Measurements from ENCODE around the gene PEAK3.
"Not testable (repeated sequence)": the region's sequence is repeated elsewhere in the genome, so short reads cannot be mapped to it uniquely, and the experiment has no call there.

PEAK3 gene

DNA sequence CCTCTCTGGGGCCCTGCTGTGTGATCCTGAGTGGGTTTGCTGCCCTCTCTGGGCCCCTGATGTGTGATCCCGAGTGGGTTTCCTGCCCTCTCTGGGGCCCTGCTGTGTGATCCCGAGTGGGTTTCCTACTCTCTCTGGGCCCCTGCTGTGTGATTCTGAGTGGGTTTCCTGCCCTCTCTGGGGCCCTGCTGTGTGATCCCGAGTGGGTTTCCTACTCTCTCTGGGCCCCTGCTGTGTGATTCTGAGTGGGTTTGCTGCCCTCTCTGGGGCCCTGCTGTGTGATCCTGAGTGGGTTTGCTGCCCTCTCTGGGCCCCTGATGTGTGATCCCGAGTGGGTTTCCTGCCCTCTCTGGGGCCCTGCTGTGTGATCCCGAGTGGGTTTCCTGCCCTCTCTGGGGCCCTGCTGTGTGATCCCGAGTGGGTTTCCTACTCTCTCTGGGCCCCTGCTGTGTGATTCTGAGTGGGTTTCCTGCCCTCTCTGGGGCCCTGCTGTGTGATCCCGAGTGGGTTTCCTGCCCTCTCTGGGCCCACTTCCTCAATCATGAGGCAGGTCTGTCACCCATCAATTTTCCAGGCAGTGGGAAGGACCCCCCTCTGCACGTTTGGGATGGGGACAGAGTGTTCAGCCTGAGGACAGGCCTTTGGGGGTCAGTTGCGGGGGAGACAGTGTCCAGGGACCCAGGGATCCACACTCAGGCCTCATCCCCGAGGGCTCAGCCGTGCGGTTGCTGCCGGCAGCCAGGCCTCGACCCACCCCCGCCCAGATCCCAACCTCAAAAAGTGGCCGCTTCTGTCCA is 512 bp downstream of the PEAK3 start:
- not testable (repeated sequence) for H3K27me3 ChIP-seq (ENCODE audit: control insufficient read depth, insufficient read depth, low read length); H3K4me1 ChIP-seq (ENCODE audit: control insufficient read depth, insufficient read depth, low read length); H3K36me3 ChIP-seq (ENCODE audit: control insufficient read depth, insufficient read depth, low read length); H3K9me3 ChIP-seq (ENCODE audit: control insufficient read depth, insufficient read depth, low read length); H3K9ac ChIP-seq (ENCODE audit: low read depth, low read length)
- peak overlapping the region; percentile 48 for H3K4me3 ChIP-seq (ENCODE audit: low read depth, low read length)

DNA sequence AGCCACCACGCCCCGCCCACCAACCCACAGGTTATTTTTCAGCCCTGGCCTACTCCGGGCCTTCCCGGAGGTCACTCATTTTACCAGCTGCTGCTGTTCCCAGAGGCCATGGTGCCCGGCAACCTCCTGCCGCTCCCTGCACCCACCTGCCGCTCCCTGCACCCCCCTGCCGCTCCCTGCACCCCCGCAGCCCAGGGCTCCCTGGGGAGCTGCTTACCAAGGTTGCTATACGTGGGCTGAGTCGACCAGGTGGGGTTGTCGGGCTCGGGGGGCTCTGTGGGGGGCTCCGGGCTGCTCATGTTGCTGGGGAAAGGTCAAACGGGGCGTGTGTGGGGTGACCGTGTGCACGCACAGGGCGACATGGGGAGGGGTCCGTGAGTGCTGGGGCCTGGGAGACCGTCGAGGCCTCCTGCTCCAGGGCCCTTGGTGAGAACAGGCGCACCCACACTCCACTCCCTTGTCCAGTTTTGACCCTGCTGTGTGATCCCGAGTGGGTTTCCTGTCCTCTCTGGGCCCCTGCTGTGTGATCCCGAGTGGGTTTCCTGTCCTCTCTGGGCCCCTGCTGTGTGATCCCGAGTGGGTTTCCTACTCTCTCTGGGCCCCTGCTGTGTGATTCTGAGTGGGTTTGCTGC is 1.2 kb downstream of the PEAK3 start:
- Histone ChIP-seq H3K36me3 (ENCODE audit: control insufficient read depth, insufficient read depth, low read length) (no peaks in the 10 kb centered on the region), H3K4me1 (ENCODE audit: control insufficient read depth, insufficient read depth, low read length) (no peaks in the 10 kb centered on the region), H3K27me3 (ENCODE audit: control insufficient read depth, insufficient read depth, low read length) (peaks cover 8% of the 10 kb centered on the region), H3K9ac (ENCODE audit: low read depth, low read length) (no peak overlapping the region), H3K4me3 (ENCODE audit: low read depth, low read length) (no peak overlapping the region), H3K9me3 (ENCODE audit: control insufficient read depth, insufficient read depth, low read length) (no peaks in the 10 kb centered on the region)

DNA sequence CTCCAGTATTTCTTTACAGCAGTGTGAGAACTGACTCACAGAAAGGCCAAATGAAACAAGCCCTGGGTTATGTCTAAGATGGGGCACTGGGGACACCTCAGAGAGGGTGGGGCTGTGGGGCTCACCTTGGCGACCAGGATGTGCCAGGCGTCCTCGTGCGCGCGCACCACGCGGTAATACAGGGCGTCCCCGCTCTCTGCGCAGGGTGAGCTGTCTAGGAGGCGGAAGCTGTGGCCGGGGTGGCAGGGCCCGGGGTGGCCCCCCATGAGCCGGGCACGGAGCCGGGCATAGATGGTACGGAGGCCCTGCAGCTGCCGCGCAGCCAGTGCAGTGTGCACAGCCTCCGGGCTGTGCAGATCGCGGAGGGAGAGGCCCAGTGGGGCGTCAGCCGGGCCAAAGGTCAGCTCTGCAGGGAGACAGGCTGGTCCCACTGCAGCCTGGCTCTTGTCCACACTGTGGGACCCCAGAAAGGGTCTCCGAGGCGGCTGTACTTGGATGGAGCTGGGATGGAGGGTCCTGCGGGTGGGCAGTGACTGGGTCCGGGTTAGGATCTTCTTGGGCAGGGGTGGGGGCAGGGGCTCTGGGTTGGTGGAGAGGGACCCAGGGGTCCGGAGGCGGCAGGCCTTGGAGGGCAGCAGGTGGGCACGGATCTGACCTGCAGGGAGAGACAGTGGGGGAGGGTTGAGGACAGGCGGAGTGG is 3.4 kb downstream of the PEAK3 start:
- Histone ChIP-seq H3K9me3 (ENCODE audit: control insufficient read depth, insufficient read depth, low read length) (no peaks in the 10 kb centered on the region), H3K27me3 (ENCODE audit: control insufficient read depth, insufficient read depth, low read length) (peaks cover 8% of the 10 kb centered on the region), H3K4me1 (ENCODE audit: control insufficient read depth, insufficient read depth, low read length) (no peaks in the 10 kb centered on the region)

DNA sequence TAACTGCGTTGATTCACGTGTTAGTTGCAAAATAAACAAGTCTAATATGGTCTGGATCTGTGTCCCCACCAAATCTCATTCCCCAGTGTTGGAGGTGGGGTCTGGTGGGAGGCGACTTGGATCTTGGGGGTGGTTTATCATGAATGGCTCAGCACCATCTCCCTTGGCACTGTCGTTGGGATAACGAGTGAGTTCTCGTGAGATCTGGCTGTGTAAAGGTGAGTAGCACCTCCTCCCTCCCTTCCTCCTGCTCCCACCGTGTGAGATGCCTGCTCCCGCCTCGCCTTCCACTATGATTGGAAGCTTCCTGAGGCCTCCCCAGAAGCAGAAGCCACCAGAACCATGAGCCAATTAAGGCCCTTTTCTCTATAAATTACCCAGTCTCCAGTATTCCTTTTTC is 4.8 kb downstream of the PEAK3 start:
- H3K27me3 ChIP-seq (ENCODE audit: control insufficient read depth, insufficient read depth, low read length), result no peaks in the 10 kb centered on the region
- no peak overlapping the region for H3K4me3 ChIP-seq (ENCODE audit: low read depth, low read length)
- H3K36me3 ChIP-seq (ENCODE audit: control insufficient read depth, insufficient read depth, low read length), result peaks cover 6% of the 10 kb centered on the region
- no peaks in the 10 kb centered on the region for H3K4me1 ChIP-seq (ENCODE audit: control insufficient read depth, insufficient read depth, low read length)
- no peak overlapping the region for H3K9ac ChIP-seq (ENCODE audit: low read depth, low read length)
- H3K9me3 ChIP-seq (ENCODE audit: control insufficient read depth, insufficient read depth, low read length), result no peaks in the 10 kb centered on the region

More for the DNA sequence above, 3.4 kb downstream of the PEAK3 start:
- no peaks in the 10 kb centered on the region for H3K36me3 ChIP-seq (ENCODE audit: control insufficient read depth, insufficient read depth, low read length)
- H3K9ac ChIP-seq (ENCODE audit: low read depth, low read length), result no peak overlapping the region
- H3K4me3 ChIP-seq (ENCODE audit: low read depth, low read length), result no peak overlapping the region

DNA sequence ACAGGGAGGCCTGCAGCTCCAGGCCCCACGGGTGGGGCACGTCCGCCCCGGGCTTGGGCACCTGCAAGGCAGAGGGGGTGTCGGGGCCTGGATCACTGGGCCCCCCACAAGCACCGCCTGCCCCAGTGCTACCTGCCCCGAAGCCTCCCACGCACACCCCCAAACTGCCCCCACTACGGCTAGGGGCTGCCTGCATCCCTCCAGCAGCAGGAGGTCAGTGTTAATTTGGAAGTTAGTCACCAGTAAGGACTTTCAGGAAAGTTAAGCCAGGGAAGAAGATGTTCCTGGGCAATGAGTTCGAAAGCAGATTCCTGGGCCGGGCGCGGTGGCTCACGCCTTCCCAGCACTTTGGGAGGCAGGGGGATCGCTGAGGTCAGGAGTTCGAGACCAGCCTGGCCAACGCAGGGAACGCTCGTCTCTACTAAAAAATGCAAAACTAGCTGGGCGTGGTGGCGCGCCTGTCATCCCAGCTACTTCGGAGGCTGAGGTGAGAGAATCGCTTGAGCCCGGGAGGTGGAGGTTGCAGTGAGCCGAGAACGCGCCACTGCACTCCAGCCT is 5.5 kb downstream of the PEAK3 start:
- no peak overlapping the region for H3K9ac ChIP-seq (ENCODE audit: low read depth, low read length)
- H3K27me3 ChIP-seq (ENCODE audit: control insufficient read depth, insufficient read depth, low read length), result no peaks in the 10 kb centered on the region
- no peak overlapping the region for H3K4me3 ChIP-seq (ENCODE audit: low read depth, low read length)
- peaks cover 2% of the 10 kb centered on the region for H3K4me1 ChIP-seq (ENCODE audit: control insufficient read depth, insufficient read depth, low read length)
- H3K9me3 ChIP-seq (ENCODE audit: control insufficient read depth, insufficient read depth, low read length), result no peaks in the 10 kb centered on the region
- peaks cover 11% of the 10 kb centered on the region for H3K36me3 ChIP-seq (ENCODE audit: control insufficient read depth, insufficient read depth, low read length)

DNA sequence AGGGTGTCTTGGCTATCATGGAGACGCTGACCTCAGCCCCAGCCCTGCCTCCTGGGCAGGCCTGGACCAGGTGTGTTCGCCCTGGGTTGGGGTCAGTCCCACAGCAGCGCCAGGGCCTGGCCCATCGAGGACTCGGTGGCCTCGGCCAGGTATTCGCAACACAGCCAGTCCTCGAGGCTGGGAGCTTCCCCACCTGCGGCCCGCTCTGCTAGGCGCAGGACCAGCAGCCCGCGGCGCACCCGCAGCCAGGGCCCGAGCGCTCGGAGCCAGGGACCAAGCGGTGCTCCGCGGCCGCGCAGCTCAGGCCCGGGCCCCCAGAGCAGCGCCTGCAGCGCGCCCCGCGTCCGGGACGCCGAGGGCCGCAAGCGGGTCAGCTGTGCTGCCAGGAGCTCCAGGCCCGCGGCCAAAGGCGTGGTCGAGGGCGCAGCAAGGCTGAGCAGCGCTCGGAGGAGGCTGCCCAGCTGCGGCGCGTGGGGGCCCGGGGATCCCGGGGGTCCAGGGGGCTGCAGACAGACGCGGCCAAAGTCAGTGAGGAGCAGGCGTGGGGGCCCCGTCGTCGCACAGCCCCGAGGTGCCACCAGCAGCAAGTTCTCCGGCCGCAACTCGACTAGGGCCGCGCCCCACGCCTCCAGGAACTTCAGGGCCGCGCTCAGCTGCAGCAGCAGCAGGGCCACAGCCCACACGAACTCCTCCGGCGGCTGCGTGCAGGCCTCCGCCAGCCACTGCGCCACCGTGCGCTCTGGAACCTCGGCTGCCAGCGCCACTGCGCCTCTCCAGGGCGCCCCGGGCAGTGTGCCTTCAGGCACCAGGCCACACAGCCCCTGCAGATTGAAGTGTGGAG is 6.2 kb downstream of the PEAK3 start:
- no peaks in the 10 kb centered on the region for H3K9me3 ChIP-seq (ENCODE audit: control insufficient read depth, insufficient read depth, low read length)
- H3K4me3 ChIP-seq (ENCODE audit: low read depth, low read length), result no peak overlapping the region
- no peak overlapping the region for H3K9ac ChIP-seq (ENCODE audit: low read depth, low read length)
- peaks cover 12% of the 10 kb centered on the region for H3K36me3 ChIP-seq (ENCODE audit: control insufficient read depth, insufficient read depth, low read length)
- peaks cover 2% of the 10 kb centered on the region for H3K4me1 ChIP-seq (ENCODE audit: control insufficient read depth, insufficient read depth, low read length)
- H3K27me3 ChIP-seq (ENCODE audit: control insufficient read depth, insufficient read depth, low read length), result no peaks in the 10 kb centered on the region

DNA sequence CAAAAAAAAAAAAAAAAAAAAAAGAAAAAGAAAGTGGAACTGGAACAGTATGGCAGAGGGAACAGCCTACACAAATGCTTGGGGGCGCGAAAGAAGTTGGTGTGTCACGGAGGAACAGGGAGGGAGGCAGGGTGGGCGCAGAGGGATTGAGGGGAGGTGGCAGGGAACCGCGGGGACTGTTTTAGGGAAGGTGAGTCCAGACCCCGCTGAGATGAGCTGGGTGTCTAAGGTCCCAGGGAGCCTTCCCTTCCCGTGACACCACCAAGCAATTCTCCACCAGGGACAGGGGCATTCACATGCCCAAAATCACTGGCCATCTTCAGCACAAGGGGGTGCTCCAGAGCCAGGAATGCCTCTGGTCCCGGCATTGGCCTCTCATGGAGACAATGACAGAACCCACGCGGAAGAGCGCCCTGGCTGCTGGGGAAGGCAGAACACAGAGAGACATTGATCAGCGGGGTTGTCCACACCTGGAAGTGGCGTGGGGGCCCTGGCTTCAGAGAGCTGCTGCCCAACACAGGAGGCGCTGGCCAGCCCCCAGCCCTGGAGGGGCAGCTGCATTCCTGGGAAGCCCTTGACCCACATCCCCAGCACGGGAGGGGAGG is 6.9 kb downstream of the PEAK3 start:
- H3K27me3 ChIP-seq (ENCODE audit: control insufficient read depth, insufficient read depth, low read length), result no peaks in the 10 kb centered on the region
- peaks cover 2% of the 10 kb centered on the region for H3K4me1 ChIP-seq (ENCODE audit: control insufficient read depth, insufficient read depth, low read length)
- peaks cover 14% of the 10 kb centered on the region for H3K36me3 ChIP-seq (ENCODE audit: control insufficient read depth, insufficient read depth, low read length)
- no peak overlapping the region for H3K9ac ChIP-seq (ENCODE audit: low read depth, low read length)
- H3K9me3 ChIP-seq (ENCODE audit: control insufficient read depth, insufficient read depth, low read length), result no peaks in the 10 kb centered on the region
- H3K4me3 ChIP-seq (ENCODE audit: low read depth, low read length), result no peak overlapping the region

DNA sequence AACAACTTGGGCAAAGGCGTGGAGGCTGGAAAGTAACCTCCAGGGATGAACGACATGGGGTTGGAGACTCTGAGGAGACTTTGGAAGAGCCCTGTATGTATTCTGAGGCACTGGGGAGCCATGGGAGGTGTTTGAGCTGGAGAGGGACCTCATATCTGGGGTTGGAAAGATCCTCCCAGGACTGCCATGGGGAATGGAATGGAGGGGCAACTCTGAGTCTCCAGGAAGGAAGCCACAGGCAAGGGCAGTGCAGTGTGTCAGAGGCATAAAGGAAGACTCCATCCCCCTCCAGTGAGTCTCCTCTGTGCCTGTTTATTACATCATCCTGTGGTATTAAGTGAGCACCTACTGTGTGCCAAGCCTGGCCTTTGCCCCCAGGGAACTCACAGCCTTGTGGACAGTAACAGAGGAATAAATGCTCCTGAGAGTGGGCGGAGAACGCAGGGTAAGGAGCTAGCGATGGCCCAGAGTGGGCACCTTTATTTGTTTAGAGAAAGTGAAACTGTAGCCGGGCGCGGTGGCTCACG is 7.7 kb downstream of the PEAK3 start:
- H3K9ac ChIP-seq (ENCODE audit: low read depth, low read length), result no peak overlapping the region
- peak overlapping the region; percentile 11 for H3K4me3 ChIP-seq (ENCODE audit: low read depth, low read length)
- peaks cover 17% of the 10 kb centered on the region for H3K36me3 ChIP-seq (ENCODE audit: control insufficient read depth, insufficient read depth, low read length)
- peaks cover 2% of the 10 kb centered on the region for H3K4me1 ChIP-seq (ENCODE audit: control insufficient read depth, insufficient read depth, low read length)
- no peaks in the 10 kb centered on the region for H3K27me3 ChIP-seq (ENCODE audit: control insufficient read depth, insufficient read depth, low read length)
- H3K9me3 ChIP-seq (ENCODE audit: control insufficient read depth, insufficient read depth, low read length), result no peaks in the 10 kb centered on the region

DNA sequence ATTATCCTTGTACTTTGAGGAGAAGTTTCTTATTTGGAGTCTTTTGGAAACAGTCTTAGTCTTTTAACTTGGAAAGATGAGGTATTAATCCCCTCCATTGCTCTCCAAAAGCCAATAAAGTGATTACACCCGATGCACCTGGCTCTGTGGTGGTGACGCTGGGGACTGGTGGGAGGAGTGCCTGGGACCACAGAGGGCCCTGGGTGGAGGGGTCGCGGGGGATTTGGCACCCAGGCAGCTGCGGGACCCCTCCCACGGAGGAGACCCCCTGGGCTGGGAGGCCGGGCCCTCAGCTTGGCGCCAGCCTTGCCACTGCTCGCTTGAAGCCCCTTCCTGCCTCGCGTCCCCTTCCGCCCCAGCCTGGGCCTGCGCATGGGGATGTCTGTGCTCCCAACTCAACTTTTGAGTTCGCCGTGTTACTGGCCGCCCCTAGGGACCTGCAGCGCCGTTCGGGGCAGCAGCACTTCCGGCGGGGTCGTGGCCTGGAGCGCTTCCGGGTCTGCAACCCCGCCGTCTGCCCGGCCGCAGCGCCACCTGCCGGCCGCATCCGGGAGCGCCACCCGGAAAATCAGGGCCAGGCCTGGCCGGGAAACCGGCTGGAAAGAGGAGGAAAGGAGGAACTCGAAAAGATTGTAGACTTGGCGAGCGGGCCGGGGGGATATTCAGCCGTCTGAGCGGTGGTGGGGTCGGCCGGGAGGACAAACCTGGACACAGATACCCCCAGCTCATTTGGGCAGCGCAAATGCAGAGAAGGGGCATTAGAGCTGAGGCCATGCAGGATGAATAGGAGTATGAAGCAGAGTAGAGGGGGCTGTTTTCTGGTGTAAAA is 8.4 kb downstream of the PEAK3 start:
- Histone ChIP-seq H3K4me1 (ENCODE audit: control insufficient read depth, insufficient read depth, low read length) (peaks cover 3% of the 10 kb centered on the region), H3K4me3 (ENCODE audit: low read depth, low read length) (peak overlapping the region; percentile 11), H3K36me3 (ENCODE audit: control insufficient read depth, insufficient read depth, low read length) (peaks cover 17% of the 10 kb centered on the region), H3K9me3 (ENCODE audit: control insufficient read depth, insufficient read depth, low read length) (no peaks in the 10 kb centered on the region), H3K9ac (ENCODE audit: low read depth, low read length) (no peak overlapping the region), H3K27me3 (ENCODE audit: control insufficient read depth, insufficient read depth, low read length) (no peaks in the 10 kb centered on the region)

All from iPS-15b (cell line).